Psoas muscle (tissue), 8 donors: ENCODE data around the gene HOOK1. TPM values are rescaled to one million over a fixed set of nuclear protein-coding genes. Genes with fewer than 3 reads are reported as not detected.
A peak's percentile ranks its signal among the peaks of the same experiment; 100 is the strongest.

Source experiments
- ATAC-seq, 4 donors: fragments of 200-7000 bp; cut with Tn5 transposase; one replicate each; pipeline ENCODE4 v1.9.1; 2020; ENCODE audit warnings: moderate library complexity in 3 of 4, mild to moderate bottlenecking in 2 of 4
- DNase-seq, 2 donors: peaks; one replicate each; pipeline ENCODE4 v3.0.0-alpha.2; 2020
- H3K27ac ChIP-seq: fragments of 200-600 bp; one replicate; pipeline ENCODE4 v1.8.0; 2022
- H3K27me3 ChIP-seq, 3 donors: fragments of 200-600 bp in 1 of 3; one replicate each; pipeline versions ENCODE4 v1.6.1 to v1.8.0; 2013 to 2022; ENCODE audit warnings: low read length in 2 of 3, mild to moderate bottlenecking in 2 of 3, moderate library complexity in 1 of 3; ENCODE audit not compliant: insufficient read depth in 3 of 3
- H3K36me3 ChIP-seq, 2 donors: fragments of 200-600 bp in 1 of 2; one replicate each; pipeline versions ENCODE4 v1.6.1 to v1.8.0; 2013 to 2022; ENCODE audit warnings: low read depth in 1 of 2, mild to moderate bottlenecking in 1 of 2, moderate library complexity in 1 of 2; ENCODE audit not compliant: insufficient read depth in 1 of 2
- H3K4me1 ChIP-seq: fragments of 200-600 bp; one replicate; pipeline ENCODE4 v1.8.0; 2022
- H3K4me3 ChIP-seq: fragments of 200-600 bp; one replicate; pipeline ENCODE4 v1.8.0; 2022; ENCODE audit warnings: mild to moderate bottlenecking
- H3K9me3 ChIP-seq: fragments of 200-600 bp; one replicate; pipeline ENCODE4 v1.8.0; 2022
- CTCF ChIP-seq: fragments of 200-600 bp; IDR thresholded peaks from one replicate; pipeline ENCODE4 v1.8.0; 2022; ENCODE audit warnings: antibody characterized with exemption
- WGBS, 3 donors: extraction: QIAGEN DNeasy Blood & Tissue Kit; methylation state at CpG; one replicate each; pipeline versions ENCODE4 v1.1.6 to v1.1.7; 2013; 5-methylcytosine and 5-hydroxymethylcytosine counted together
- intact Hi-C, 2 donors: fragments of 100-400 bp; cut with DNase I; formaldehyde crosslinking; loops; one replicate each; pipeline versions ENCODE4 v1.11.0 to v1.14.2; 2022
- polyA plus RNA-seq, 3 donors: library from polyadenylated mRNA; stranded (reverse); fragments of 200-250 nt; gene quantifications; one replicate each; pipeline ENCODE4 v1.2.3, GENCODE V29; 2013
- total RNA-seq, 4 donors: library from RNA; stranded (reverse); fragmentation: NEBNext Ultra II Directional in 2 of 4; extraction: Animal tissue kit (Norgen Biotek cat#: 25700) in 2 of 4; gene quantifications; one replicate each; pipeline versions ENCODE4 v1.2.1 to v1.2.4, GENCODE V29; 2021 to 2023
- donor health status: healthy with polysubstance abuse.
- donor health status: DM: no; HTN: no; CAD: no; lungs with moderate emphysema.
- donor health status: Bipolar disorder and iron deficiency.
- donor health status: healthy.
- donor health status: DM: yes; HTN: yes; CAD: no.
- donor health status: DM: no; HTN: no; CAD: no.
- donor health status: DM: no; HTN: no; CAD: no.
- donor health status: DM: yes; HTN: yes; CAD: no.

HOOK1 gene
- total and polyA plus RNA-seq, 7 donors: 0.03 to 0.34 (median 0.09) TPM; not detected in 1

GRCh38 chr1:59898927-59899326 lies 84.2 kb downstream of the HOOK1 start:
- Histone ChIP-seq H3K4me1 (no peaks in the 10 kb centered on the region), H3K27me3 (no peaks in the 10 kb centered on the region), H3K27ac (no peak overlapping the region), H3K4me3 (no peak overlapping the region), H3K9me3 (no peaks in the 10 kb centered on the region), H3K36me3 (no peaks in the 10 kb centered on the region)
- DNase-seq: no peak
- TF ChIP-seq CTCF: no peak
- intact Hi-C loops: no loop called here
- no peak for ATAC-seq
- WGBS, 3 donors: 28 to 42% (median 36%) methylated on average over 3 of the region's 3 CpGs

- no peaks in the 10 kb centered on the region for H3K4me1 ChIP-seq
- intact Hi-C loops: no loop called here
- H3K4me3 ChIP-seq: no peak overlapping the region
- DNase-seq: no peak
- no peaks in the 10 kb centered on the region for H3K27me3 ChIP-seq
- ATAC-seq: no peak
- WGBS, 3 donors: 84 to 88% (median 86%) methylated on average over 2 of the region's 2 CpGs
- H3K9me3 ChIP-seq: no peaks in the 10 kb centered on the region
- H3K27ac ChIP-seq: no peak overlapping the region
- TF ChIP-seq CTCF: no peak
- H3K36me3 ChIP-seq: peaks cover 0 to 7% of the 10 kb centered on the region in 2 donors
Observed at GRCh38 chr1:59900640-59901039, 85.9 kb downstream of the HOOK1 start.

GRCh38 chr1:59901770-59902388 lies 87.1 kb downstream of the HOOK1 start:
- intact Hi-C loops: no loop called here
- TF ChIP-seq CTCF: no peak
- 33 to 46% (median 44%) methylated on average over 1 of the region's 1 CpG for WGBS, 3 donors
- DNase-seq: no peak
- ATAC-seq: no peak
- Histone ChIP-seq H3K36me3 (peaks cover 0 to 10% of the 10 kb centered on the region in 2 donors), H3K27me3 (no peaks in the 10 kb centered on the region), H3K4me3 (no peak overlapping the region), H3K27ac (no peak overlapping the region), H3K4me1 (no peaks in the 10 kb centered on the region), H3K9me3 (no peaks in the 10 kb centered on the region)

- 47 to 55% (median 52%) methylated on average over 9 of the region's 9 CpGs for WGBS, 3 donors
- TF ChIP-seq CTCF: peak; percentile 25
- DNase-seq: no peak
- Histone ChIP-seq H3K27ac (no peak overlapping the region), H3K9me3 (no peaks in the 10 kb centered on the region), H3K4me3 (no peak overlapping the region), H3K4me1 (no peaks in the 10 kb centered on the region), H3K36me3 (peaks cover 0 to 22% of the 10 kb centered on the region in 2 donors), H3K27me3 (no peaks in the 10 kb centered on the region)
- intact Hi-C loops: no loop called here
- no peak for ATAC-seq
Observed at GRCh38 chr1:59903141-59903754, 88.5 kb downstream of the HOOK1 start.
